OCI-LY7 (cell line): Measurements from ENCODE around the gene BCL2L13. TPM values are rescaled to one million over a fixed set of nuclear protein-coding genes. Genes with fewer than 3 reads are reported as not detected.
A peak's percentile ranks its signal among the peaks of the same experiment; 100 is the strongest.

ENCODE experiments used
- BruUV-seq: library from RNA; stranded (reverse); fragments of 400-500 nt; replicated peaks from 2 replicates; lab custom pipeline; 2021; lab: Mats Ljungman, UMichigan
- CTCF ChIA-PET: fragments of 300-600 bp; sonication (Branson Sonifier 250); formaldehyde crosslinking; loops from one replicate; lab custom pipeline; 2022; ENCODE audit warnings: antibody characterized with exemption; ENCODE audit not compliant: unreplicated experiment; lab: Charles Lee
- POLR2A ChIA-PET: fragments of 300-600 bp; sonication (Branson Sonifier 250); formaldehyde crosslinking; loops from one replicate; lab custom pipeline; 2022; ENCODE audit warnings: antibody characterized with exemption; lab: Charles Lee
- DNase-seq: peaks from one replicate; pipeline ENCODE4 v3.0.0-alpha.2; 2015; ENCODE audit warnings: low spot score
- H2AFZ ChIP-seq: fragments of 200-600 bp; sonication (generic), shearing (Covaris generic); 2 replicates; pipeline ENCODE4 v1.6.1; 2014; ENCODE audit warnings: mild to moderate bottlenecking, antibody characterized with exemption, low read length, moderate library complexity
- H3K27ac ChIP-seq: fragments of 200-600 bp; sonication (generic); 2 replicates; pipeline ENCODE4 v1.5.1; 2014; ENCODE audit warnings: mixed run types, low read depth, mild to moderate bottlenecking, moderate library complexity, low read length, inconsistent platforms; ENCODE audit not compliant: poor library complexity, severe bottlenecking
- H3K36me3 ChIP-seq: fragments of 200-600 bp; sonication (generic); 2 replicates; pipeline ENCODE4 v1.6.1; 2014; ENCODE audit warnings: mild to moderate bottlenecking, antibody characterized with exemption, low read length, moderate library complexity, mixed read lengths; ENCODE audit not compliant: insufficient read depth
- H3K4me1 ChIP-seq: fragments of 200-600 bp; sonication (generic); 2 replicates; pipeline ENCODE4 v1.5.1; 2014; ENCODE audit warnings: mild to moderate bottlenecking, low read length; ENCODE audit not compliant: insufficient read depth, poor library complexity, severe bottlenecking
- H3K4me2 ChIP-seq: fragments of 200-600 bp; sonication (generic); 2 replicates; pipeline ENCODE4 v1.6.1; 2014; ENCODE audit warnings: mild to moderate bottlenecking, low read length
- H3K4me3 ChIP-seq: fragments of 200-600 bp; sonication (generic); 2 replicates; pipeline ENCODE4 v1.5.1; 2014; ENCODE audit warnings: mild to moderate bottlenecking, low read depth, low read length; ENCODE audit not compliant: poor library complexity, severe bottlenecking
- H3K79me2 ChIP-seq: fragments of 200-600 bp; sonication (generic); 2 replicates; pipeline ENCODE4 v1.6.1; 2016; ENCODE audit warnings: low read depth, mild to moderate bottlenecking, low read length, moderate library complexity, mixed read lengths; ENCODE audit not compliant: insufficient read depth
- H3K9me2 ChIP-seq: fragments of 200-600 bp; sonication (generic); 2 replicates; pipeline ENCODE4 v1.6.1; 2016; ENCODE audit warnings: mild to moderate bottlenecking, low read length, mixed read lengths; ENCODE audit not compliant: insufficient read depth
- H3K9me3 ChIP-seq: fragments of 200-600 bp; sonication (generic); 2 replicates; pipeline ENCODE4 v1.6.1; 2014; ENCODE audit warnings: mild to moderate bottlenecking, mixed run types, low read length, mixed read lengths
- H4K20me1 ChIP-seq: fragments of 200-600 bp; sonication (generic); 2 replicates; pipeline ENCODE4 v1.6.1; 2014; ENCODE audit warnings: mild to moderate bottlenecking, antibody characterized with exemption, low read length, moderate library complexity, mixed read lengths; ENCODE audit not compliant: insufficient read depth
- EZH2phosphoT487 ChIP-seq: fragments of 200-600 bp; sonication (generic); IDR thresholded peaks from 2 replicates; pipeline ENCODE4 v1.6.1; 2018; ENCODE audit warnings: low read depth, borderline replicate concordance, mild to moderate bottlenecking, mixed run types, antibody characterized with exemption, low read length, moderate library complexity, mixed read lengths
- intact Hi-C: fragments of 100-400 bp; cut with micrococcal nuclease; formaldehyde crosslinking; loops from one replicate; pipeline ENCODE4 v1.10.0; 2022; ENCODE audit not compliant: unreplicated experiment
- total RNA-seq, 2 experiments: library from RNA; depleted of rRNA in 1 of 2; stranded (reverse); fragments of >200 nt in 1 of 2; shearing (Covaris generic) in 1 of 2; gene quantifications; 2 replicates each; pipeline ENCODE4 v1.2.3, GENCODE V29; 2014 to 2022
- TF ChIP-seq, protein P1 (sequence below): fragments of 200-600 bp; sonication (generic); conservative IDR thresholded peaks from 2 replicates; pipeline ENCODE4 v1.5.1; 2014; ENCODE audit warnings: mild to moderate bottlenecking, antibody characterized with exemption, low read length, moderate library complexity, mixed read lengths

BCL2L13 gene
- total RNA-seq, 2 experiments from 2014 or later = 25.2 to 38.3 TPM

- ChIA-PET POLR2A (interaction anchor here (0.6 to 2.5 kb wide), 6 partner anchors 9 to 367 kb away, joined by 4 to 8 read pairs (median 4); no protein-coding TSS in a partner anchor), CTCF (interaction anchor here (0.5 to 2.0 kb wide), 2 partner anchors 29 to 58 kb away, joined by 3 to 6 read pairs; no protein-coding TSS in a partner anchor)
- Histone ChIP-seq H3K27ac (peak overlapping the region; percentile 79), H3K4me1 (peaks cover 46% of the 10 kb centered on the region), H3K4me3 (peak overlapping the region; percentile 75), H3K79me2 (peaks cover 50% of the 10 kb centered on the region; the same call in 1 of the 2 replicates), H3K9me3 (no peaks in the 10 kb centered on the region), H3K9me2 (no peaks in the 10 kb centered on the region), H3K36me3 (0 out of 2 replicates have a peak, but pooled peaks cover 5% of the 10 kb centered on the region), H4K20me1 (peaks cover 20% of the 10 kb centered on the region), H3K4me2 (peak overlapping the region; percentile 81), H2AFZ (no peak overlapping the region)
- no peak for DNase-seq
- TSS peak; percentile 43 for BruUV-seq
- TF ChIP-seq, protein P1, sequence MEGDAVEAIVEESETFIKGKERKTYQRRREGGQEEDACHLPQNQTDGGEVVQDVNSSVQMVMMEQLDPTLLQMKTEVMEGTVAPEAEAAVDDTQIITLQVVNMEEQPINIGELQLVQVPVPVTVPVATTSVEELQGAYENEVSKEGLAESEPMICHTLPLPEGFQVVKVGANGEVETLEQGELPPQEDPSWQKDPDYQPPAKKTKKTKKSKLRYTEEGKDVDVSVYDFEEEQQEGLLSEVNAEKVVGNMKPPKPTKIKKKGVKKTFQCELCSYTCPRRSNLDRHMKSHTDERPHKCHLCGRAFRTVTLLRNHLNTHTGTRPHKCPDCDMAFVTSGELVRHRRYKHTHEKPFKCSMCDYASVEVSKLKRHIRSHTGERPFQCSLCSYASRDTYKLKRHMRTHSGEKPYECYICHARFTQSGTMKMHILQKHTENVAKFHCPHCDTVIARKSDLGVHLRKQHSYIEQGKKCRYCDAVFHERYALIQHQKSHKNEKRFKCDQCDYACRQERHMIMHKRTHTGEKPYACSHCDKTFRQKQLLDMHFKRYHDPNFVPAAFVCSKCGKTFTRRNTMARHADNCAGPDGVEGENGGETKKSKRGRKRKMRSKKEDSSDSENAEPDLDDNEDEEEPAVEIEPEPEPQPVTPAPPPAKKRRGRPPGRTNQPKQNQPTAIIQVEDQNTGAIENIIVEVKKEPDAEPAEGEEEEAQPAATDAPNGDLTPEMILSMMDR = no peak
- TF ChIP-seq EZH2phosphoT487 = no peak
- intact Hi-C loops = loop anchor here (1.0 to 10.0 kb wide), 3 partner anchors 30 to 295 kb away; partner anchors contain the start of gene BCL2L13
Measured at GRCh38 chr22:17772249-17772957, 133.8 kb downstream of the BCL2L13 start.

DNA sequence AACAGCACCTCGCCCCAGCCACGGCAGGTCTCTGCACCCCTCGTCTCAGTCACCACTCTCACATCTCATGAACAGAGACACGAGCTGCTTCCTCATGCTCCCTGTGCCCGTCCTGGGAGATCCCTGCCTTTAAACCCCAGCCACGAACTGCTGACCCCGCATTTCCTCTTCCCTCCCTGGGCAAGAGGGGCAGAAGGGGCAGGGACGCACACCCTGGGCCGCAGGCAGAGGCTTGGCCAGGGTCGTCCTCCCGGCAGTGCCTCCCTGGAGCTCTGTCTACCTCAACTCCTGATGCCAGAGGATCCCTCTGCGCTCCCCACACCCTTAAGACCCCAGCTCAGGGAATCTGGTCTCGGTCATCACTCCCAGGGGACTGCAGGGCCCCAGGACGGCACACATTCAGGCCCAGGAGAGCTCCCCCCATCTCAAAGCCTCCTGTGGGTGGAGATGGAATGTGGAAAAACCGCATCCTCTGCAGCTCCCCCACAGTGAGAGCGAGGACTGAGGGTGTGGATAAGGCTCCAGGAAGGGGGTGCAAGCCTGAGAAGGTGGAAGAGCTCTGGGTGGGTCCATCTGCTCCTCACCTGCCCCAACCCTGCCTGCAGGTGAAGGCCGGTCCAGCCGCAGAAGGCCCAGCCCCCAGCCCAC is 134.5 kb downstream of the BCL2L13 start:
- Histone ChIP-seq H4K20me1 (peaks cover 20% of the 10 kb centered on the region), H3K79me2 (peaks cover 50% of the 10 kb centered on the region; the same call in 1 of the 2 replicates), H3K4me3 (peak overlapping the region; percentile 75), H2AFZ (no peak overlapping the region), H3K4me1 (peaks cover 50% of the 10 kb centered on the region), H3K9me2 (no peaks in the 10 kb centered on the region), H3K9me3 (no peaks in the 10 kb centered on the region), H3K27ac (peak overlapping the region; percentile 79), H3K4me2 (peak overlapping the region; percentile 81), H3K36me3 (0 out of 2 replicates have a peak, but pooled peaks cover 5% of the 10 kb centered on the region)
- intact Hi-C loops = loop anchor here (1.0 to 10.0 kb wide), 3 partner anchors 31 to 294 kb away; partner anchors contain the start of gene BCL2L13
- DNase-seq = no peak
- no TSS peak for BruUV-seq
- TF ChIP-seq, protein P1 = no peak
- TF ChIP-seq EZH2phosphoT487 = no peak
- CTCF ChIA-PET = interaction anchor here (0.5 to 2.0 kb wide), 4 partner anchors 23 to 57 kb away, joined by 3 to 6 read pairs (median 4); no protein-coding TSS in a partner anchor
- POLR2A ChIA-PET = interaction anchor here (0.8 to 2.5 kb wide), 2 partner anchors 12 to 24 kb away, joined by 3 to 8 read pairs; no protein-coding TSS in a partner anchor
